OCI-LY1 (cell line): ENCODE data around the gene MBTPS2.
"Not testable (repeated sequence)": the region's sequence is repeated elsewhere in the genome, so short reads cannot be mapped to it uniquely, and the experiment has no call there.

Source experiments
- H2AFZ ChIP-seq: fragments of 200-600 bp; sonication (generic), shearing (Covaris generic); 2 replicates; pipeline ENCODE4 v1.6.0; 2014; ENCODE audit warnings: antibody characterized with exemption, mild to moderate bottlenecking, low read length
- H3F3A ChIP-seq: fragments of 200-600 bp; sonication (generic), shearing (Covaris generic); 2 replicates; pipeline ENCODE4 v1.6.0; 2014; ENCODE audit warnings: mild to moderate bottlenecking, antibody characterized with exemption, low read length, moderate library complexity; ENCODE audit not compliant: insufficient read depth
- H3K27ac ChIP-seq: fragments of 200-600 bp; sonication (generic); 2 replicates; pipeline ENCODE4 v1.5.1; 2014; ENCODE audit warnings: low read length, mixed run types, mild to moderate bottlenecking, low read depth; ENCODE audit not compliant: poor library complexity, severe bottlenecking
- H3K27me3 ChIP-seq: fragments of 200-600 bp; sonication (generic); 2 replicates; pipeline ENCODE4 v1.6.0; 2014; ENCODE audit warnings: antibody characterized with exemption, mild to moderate bottlenecking, low read length, moderate library complexity; ENCODE audit not compliant: insufficient read depth
- H3K36me3 ChIP-seq: fragments of 200-600 bp; sonication (generic); 2 replicates; pipeline ENCODE4 v1.6.1; 2014; ENCODE audit warnings: mild to moderate bottlenecking, antibody characterized with exemption, low read length, moderate library complexity, mixed read lengths; ENCODE audit not compliant: insufficient read depth
- H3K4me1 ChIP-seq: fragments of 200-600 bp; sonication (generic); 2 replicates; pipeline ENCODE4 v1.5.1; 2014; ENCODE audit warnings: mild to moderate bottlenecking, low read length, moderate library complexity; ENCODE audit not compliant: insufficient read depth, severe bottlenecking
- H3K4me2 ChIP-seq: fragments of 200-600 bp; sonication (generic), shearing (Covaris generic); 2 replicates; pipeline ENCODE4 v1.6.1; 2014; ENCODE audit warnings: low read length
- H3K4me3 ChIP-seq: fragments of 200-600 bp; sonication (generic); 2 replicates; pipeline ENCODE4 v1.5.1; 2014; ENCODE audit warnings: low read length, low read depth, mild to moderate bottlenecking, mixed read lengths; ENCODE audit not compliant: poor library complexity, severe bottlenecking
- H3K79me2 ChIP-seq: fragments of 200-600 bp; shearing (Covaris generic); 2 replicates; pipeline ENCODE4 v1.6.1; 2016; ENCODE audit warnings: mixed run types, low read length, mixed read lengths; ENCODE audit not compliant: insufficient read depth
- H3K9ac ChIP-seq: fragments of 200-600 bp; sonication (generic), shearing (Covaris generic); 2 replicates; pipeline ENCODE4 v1.6.1; 2014; ENCODE audit warnings: mild to moderate bottlenecking, low read length, mixed read lengths
- H3K9me2 ChIP-seq: fragments of 200-600 bp; sonication (generic), shearing (Covaris generic); 2 replicates; pipeline ENCODE4 v1.6.1; 2014; ENCODE audit warnings: low read depth, mild to moderate bottlenecking, low read length, mixed read lengths
- H3K9me3 ChIP-seq: fragments of 200-600 bp; shearing (Covaris generic); 2 replicates; pipeline ENCODE4 v1.6.1; 2014; ENCODE audit warnings: low read length, mixed read lengths
- H4K20me1 ChIP-seq: fragments of 200-600 bp; sonication (generic), shearing (Covaris generic); 2 replicates; pipeline ENCODE4 v1.6.0; 2016; ENCODE audit warnings: mild to moderate bottlenecking, low read length; ENCODE audit not compliant: insufficient read depth
- CTCF ChIP-seq: fragments of 200-600 bp; sonication (generic), shearing (Covaris generic); IDR thresholded peaks from 2 replicates; pipeline ENCODE4 v1.5.1; 2017; ENCODE audit warnings: mild to moderate bottlenecking, antibody characterized with exemption, low read length, moderate library complexity, mixed read lengths
- EZH2 ChIP-seq: fragments of 200-600 bp; sonication (generic), shearing (Covaris generic); IDR thresholded peaks from 2 replicates; pipeline ENCODE4 v1.8.0; 2017; ENCODE audit warnings: borderline replicate concordance, mixed run types, mild to moderate bottlenecking, antibody characterized with exemption, low read length, moderate library complexity, mixed read lengths

Gene MBTPS2

GRCh38 chrX:21813612-21814368 is 25.6 kb upstream of the MBTPS2 start:
- no peaks in the 10 kb centered on the region for H3K36me3 ChIP-seq
- H3K9ac ChIP-seq: no peak overlapping the region

GRCh38 chrX:21816136-21816535 is 23.3 kb upstream of the MBTPS2 start:
- Histone ChIP-seq H4K20me1 (no peaks in the 10 kb centered on the region), H3K27me3 (no peaks in the 10 kb centered on the region), H3K4me1 (no peaks in the 10 kb centered on the region), H3K4me2 (no peak overlapping the region), H3K27ac (no peak overlapping the region), H2AFZ (no peak overlapping the region), H3K36me3 (no peaks in the 10 kb centered on the region), H3K4me3 (no peak overlapping the region), H3K79me2 (no peaks in the 10 kb centered on the region), H3K9me3 (no peaks in the 10 kb centered on the region), H3K9ac (no peak overlapping the region), H3K9me2 (no peaks in the 10 kb centered on the region), H3F3A (no peaks in the 10 kb centered on the region)
- TF ChIP-seq CTCF (no peak), EZH2 (no peak)

More at GRCh38 chrX:21813612-21814368, 25.6 kb upstream of the MBTPS2 start:
- Histone ChIP-seq H3K9me3 (no peaks in the 10 kb centered on the region), H3K9me2 (no peaks in the 10 kb centered on the region), H3K4me2 (no peak overlapping the region), H3K27me3 (no peaks in the 10 kb centered on the region), H3K4me1 (no peaks in the 10 kb centered on the region), H3K79me2 (no peaks in the 10 kb centered on the region), H4K20me1 (no peaks in the 10 kb centered on the region), H2AFZ (no peak overlapping the region), H3F3A (no peaks in the 10 kb centered on the region), H3K4me3 (no peak overlapping the region), H3K27ac (no peak overlapping the region)
- TF ChIP-seq EZH2: no peak
- TF ChIP-seq CTCF: no peak

GRCh38 chrX:21820170-21820569 is 19.2 kb upstream of the MBTPS2 start:
- not testable (repeated sequence) for H3K4me3 ChIP-seq, H3K9ac ChIP-seq, H3K79me2 ChIP-seq, H3K36me3 ChIP-seq, H2AFZ ChIP-seq, H4K20me1 ChIP-seq, H3K27me3 ChIP-seq, H3K27ac ChIP-seq, H3F3A ChIP-seq, H3K9me3 ChIP-seq, H3K4me1 ChIP-seq, H3K4me2 ChIP-seq, H3K9me2 ChIP-seq

GRCh38 chrX:21821875-21822274 is 17.5 kb upstream of the MBTPS2 start:
- no peak overlapping the region for H3K4me3 ChIP-seq
- TF ChIP-seq CTCF: no peak
- TF ChIP-seq EZH2: no peak
- no peaks in the 10 kb centered on the region for H3K36me3 ChIP-seq
- no peaks in the 10 kb centered on the region for H3K9me2 ChIP-seq
- no peak overlapping the region for H3K4me2 ChIP-seq
- H3K27me3 ChIP-seq: no peaks in the 10 kb centered on the region
- no peaks in the 10 kb centered on the region for H3K4me1 ChIP-seq
- H2AFZ ChIP-seq: no peak overlapping the region
- no peaks in the 10 kb centered on the region for H4K20me1 ChIP-seq
- H3K9me3 ChIP-seq: no peaks in the 10 kb centered on the region
- no peaks in the 10 kb centered on the region for H3K79me2 ChIP-seq
- H3K9ac ChIP-seq: no peak overlapping the region
- H3K27ac ChIP-seq: no peak overlapping the region
- no peaks in the 10 kb centered on the region for H3F3A ChIP-seq
